Liver (tissue), 9 donors: Measurements from ENCODE around the gene KRTAP9-9. TPM values are rescaled to one million over a fixed set of nuclear protein-coding genes. Genes with fewer than 3 reads are reported as not detected.

Source experiments
- DNase-seq: peaks from one replicate; pipeline ENCODE4 v3.0.0-alpha.2; 2017; ENCODE audit warnings: low spot score
- H3K27ac ChIP-seq, 2 donors: one replicate each; pipeline ENCODE4 v1.7.0; 2013; ENCODE audit warnings: inconsistent platforms in 2 of 2, low read length in 2 of 2, control low read depth in 1 of 2, low read depth in 1 of 2, mild to moderate bottlenecking in 1 of 2
- H3K27me3 ChIP-seq, 4 donors: one replicate each; pipeline versions ENCODE4 v1.6.1 to v1.7.0; 2013; ENCODE audit warnings: low read length in 3 of 4, inconsistent platforms in 1 of 4, mild to moderate bottlenecking in 1 of 4, moderate library complexity in 1 of 4; ENCODE audit not compliant: control insufficient read depth in 4 of 4, insufficient read depth in 4 of 4
- H3K36me3 ChIP-seq, 4 donors: one replicate each; pipeline versions ENCODE4 v1.6.1 to v1.7.0; 2013; ENCODE audit warnings: low read length in 3 of 4, mild to moderate bottlenecking in 3 of 4, low read depth in 1 of 4, moderate library complexity in 1 of 4; ENCODE audit not compliant: control insufficient read depth in 4 of 4, insufficient read depth in 3 of 4
- H3K4me1 ChIP-seq, 4 donors: one replicate each; pipeline versions ENCODE4 v1.6.1 to v1.7.0; 2013; ENCODE audit warnings: low read length in 3 of 4, mild to moderate bottlenecking in 3 of 4, moderate library complexity in 1 of 4; ENCODE audit not compliant: control insufficient read depth in 4 of 4, insufficient read depth in 4 of 4
- H3K4me3 ChIP-seq, 3 donors: one replicate each; pipeline versions ENCODE4 v1.6.1 to v1.7.0; 2013; ENCODE audit warnings: low read length in 3 of 3, control low read depth in 1 of 3, low read depth in 1 of 3, mild to moderate bottlenecking in 1 of 3
- H3K9ac ChIP-seq, 2 donors: one replicate each; pipeline ENCODE4 v1.7.0; 2013; ENCODE audit warnings: low read length in 2 of 2, mild to moderate bottlenecking in 2 of 2, moderate library complexity in 2 of 2, control low read depth in 1 of 2, low read depth in 1 of 2
- H3K9me3 ChIP-seq, 4 donors: one replicate each; pipeline versions ENCODE4 v1.6.1 to v1.7.0; 2013; ENCODE audit warnings: low read length in 3 of 4; ENCODE audit not compliant: control insufficient read depth in 4 of 4
- EGR1 ChIP-seq, 2 donors: IDR thresholded peaks; 2 replicates each; pipeline ENCODE4 v1.6.1; 2016 to 2018; ENCODE audit warnings: antibody characterized with exemption in 2 of 2, low read depth in 2 of 2
- FOXA1 ChIP-seq: IDR thresholded peaks from 2 replicates; pipeline ENCODE4 v1.6.1; 2016; ENCODE audit warnings: antibody characterized with exemption
- FOXA2 ChIP-seq: IDR thresholded peaks from 2 replicates; pipeline ENCODE4 v1.6.1; 2016; ENCODE audit warnings: antibody characterized with exemption
- GABPA ChIP-seq, 2 donors: IDR thresholded peaks in 1 of 2; conservative IDR thresholded peaks in 1 of 2; 2 replicates each; pipeline ENCODE4 v1.6.1; 2016; ENCODE audit warnings: antibody characterized with exemption in 2 of 2, mild to moderate bottlenecking in 1 of 2, moderate library complexity in 1 of 2
- HNF4A ChIP-seq, 2 donors: conservative IDR thresholded peaks; 2 replicates each; pipeline ENCODE4 v1.6.1; 2016; ENCODE audit warnings: antibody characterized with exemption in 2 of 2, mild to moderate bottlenecking in 2 of 2
- HNF4G ChIP-seq: IDR thresholded peaks from 2 replicates; pipeline ENCODE4 v1.6.1; 2016; ENCODE audit warnings: antibody characterized with exemption
- JUND ChIP-seq, 2 donors: IDR thresholded peaks; 2 replicates each; pipeline ENCODE4 v1.6.1; 2016; ENCODE audit warnings: antibody characterized with exemption in 2 of 2
- NR2F2 ChIP-seq: IDR thresholded peaks from 2 replicates; pipeline ENCODE4 v1.6.1; 2016; ENCODE audit warnings: antibody characterized with exemption
- RAD21 ChIP-seq, 2 donors: IDR thresholded peaks; 2 replicates each; pipeline ENCODE4 v1.6.1; 2016; ENCODE audit warnings: antibody characterized with exemption in 2 of 2, mild to moderate bottlenecking in 2 of 2
- RXRA ChIP-seq, 2 donors: IDR thresholded peaks; 2 replicates each; pipeline ENCODE4 v1.6.1; 2017 to 2018; ENCODE audit warnings: antibody characterized with exemption in 2 of 2, mild to moderate bottlenecking in 1 of 2
- SP1 ChIP-seq: IDR thresholded peaks from 2 replicates; pipeline ENCODE4 v1.6.1; 2018; ENCODE audit warnings: antibody characterized with exemption, mild to moderate bottlenecking
- TAF1 ChIP-seq: conservative IDR thresholded peaks from 2 replicates; pipeline ENCODE4 v1.6.1; 2016; ENCODE audit warnings: antibody characterized with exemption, mild to moderate bottlenecking
- YY1 ChIP-seq: IDR thresholded peaks from 2 replicates; pipeline ENCODE4 v1.6.1; 2016; ENCODE audit warnings: antibody characterized with exemption, mild to moderate bottlenecking
- WGBS: extraction: QIAGEN DNeasy Blood & Tissue Kit; methylation state at CpG from one replicate; pipeline ENCODE4 v1.1.7; 2013; 5-methylcytosine and 5-hydroxymethylcytosine counted together
- polyA plus RNA-seq, 2 donors: library from polyadenylated mRNA; stranded (reverse) in 1 of 2; unstranded in 1 of 2; fragments of 200-250 nt in 1 of 2; fragments of >200 nt in 1 of 2; fragmentation: Nextera tagmentation in 1 of 2; extraction: Ambion mirVana in 1 of 2; gene quantifications; one replicate each; pipeline versions ENCODE4 v1.2.1 to v1.2.3, GENCODE V29; 2013 to 2015
- total RNA-seq, 2 donors: library from RNA; depleted of rRNA; stranded (reverse); fragments of >200 nt; gene quantifications; one replicate each; pipeline ENCODE4 v1.2.3, GENCODE V29; 2014
- TF ChIP-seq, protein P1 (sequence below): IDR thresholded peaks from 2 replicates; pipeline ENCODE4 v1.6.1; 2016; ENCODE audit warnings: antibody characterized with exemption
- TF ChIP-seq, protein P2 (sequence below): IDR thresholded peaks from 2 replicates; pipeline ENCODE4 v1.6.1; 2016; ENCODE audit warnings: antibody characterized with exemption, mild to moderate bottlenecking
- TF ChIP-seq, protein P3 (sequence below): IDR thresholded peaks from 2 replicates; pipeline ENCODE4 v1.6.1; 2016; ENCODE audit warnings: antibody characterized with exemption
- TF ChIP-seq, protein P4 (sequence below): IDR thresholded peaks from 2 replicates; pipeline ENCODE4 v1.6.1; 2016; ENCODE audit warnings: antibody characterized with exemption
- donor health status: healthy.
- donor health status: healthy.
- donor health status: healthy.
- donor health status: healthy.
- donor health status: healthy.

KRTAP9-9 gene
- total and polyA plus RNA-seq, 4 donors: not detected

DNA sequence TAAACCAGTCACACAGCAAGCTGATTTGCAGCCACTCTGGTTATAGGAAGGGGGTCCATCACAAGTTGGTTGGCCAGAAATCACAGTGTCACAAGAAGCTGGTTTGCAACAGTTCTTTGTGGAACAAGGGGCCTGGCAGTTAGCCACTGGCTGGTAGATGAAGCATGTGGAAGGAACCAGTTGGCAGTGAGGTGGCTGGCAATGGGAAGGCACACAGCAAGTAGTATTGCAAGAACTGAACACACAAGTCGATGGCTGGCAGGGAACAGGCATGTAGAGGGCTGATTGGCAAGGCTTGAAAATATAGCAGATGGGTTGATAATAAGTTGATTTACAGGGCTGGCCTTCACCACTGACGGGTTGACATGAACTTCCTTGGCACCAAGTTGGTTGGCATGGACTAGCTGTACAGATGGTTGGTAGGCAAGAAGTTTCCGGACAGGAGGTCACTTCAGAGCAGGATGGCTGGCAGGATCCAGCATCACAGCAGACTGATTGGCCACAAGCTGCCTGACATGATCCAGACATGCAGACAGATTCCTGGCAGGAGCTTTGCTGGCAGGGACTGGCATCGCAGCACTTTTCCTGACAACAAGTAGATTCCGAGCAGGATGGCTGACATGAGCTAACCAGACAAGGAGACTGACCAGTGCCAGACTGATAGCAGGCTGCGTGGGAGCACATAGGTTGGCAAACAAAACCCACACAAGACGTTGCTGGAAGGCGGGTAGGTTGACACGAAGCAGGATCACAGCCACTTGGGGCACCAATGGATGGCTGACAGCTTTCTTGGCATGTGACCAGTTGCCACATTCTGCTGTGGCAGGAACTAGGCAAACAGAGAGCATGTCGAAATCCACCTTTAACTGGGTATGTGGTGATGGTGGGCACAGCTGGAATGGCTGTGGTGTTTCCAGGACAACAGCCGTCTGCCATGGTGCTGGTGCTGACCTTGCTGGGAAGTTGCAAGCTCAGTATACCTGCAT, 47.0 kb downstream of the KRTAP9-9 start, which contains the start of gene KRTAP29-1:
TSS of gene KRTAP29-1 (minus strand) at position 936 of the 986 bp plus-strand sequence. CDS start at position 936, 0 bp downstream.
- Histone ChIP-seq H3K9ac (no peak within 1 kb of the TSS), H3K27me3 (peaks cover 0 to 6% (median 0%) of the 10 kb centered on the region in 4 donors), H3K4me3 (no peak within 1 kb of the TSS), H3K36me3 (no peaks in the 10 kb centered on the region), H3K4me1 (no peaks in the 10 kb centered on the region), H3K9me3 (no peaks in the 10 kb centered on the region), H3K27ac (no peak within 1 kb of the TSS)
- no peak for DNase-seq
- no peak for TF ChIP-seq RXRA (IDR thresholded peaks at IDR 0.05)
- TF ChIP-seq, protein P1, sequence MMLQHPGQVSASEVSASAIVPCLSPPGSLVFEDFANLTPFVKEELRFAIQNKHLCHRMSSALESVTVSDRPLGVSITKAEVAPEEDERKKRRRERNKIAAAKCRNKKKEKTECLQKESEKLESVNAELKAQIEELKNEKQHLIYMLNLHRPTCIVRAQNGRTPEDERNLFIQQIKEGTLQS: no peak
- TF ChIP-seq, protein P2, sequence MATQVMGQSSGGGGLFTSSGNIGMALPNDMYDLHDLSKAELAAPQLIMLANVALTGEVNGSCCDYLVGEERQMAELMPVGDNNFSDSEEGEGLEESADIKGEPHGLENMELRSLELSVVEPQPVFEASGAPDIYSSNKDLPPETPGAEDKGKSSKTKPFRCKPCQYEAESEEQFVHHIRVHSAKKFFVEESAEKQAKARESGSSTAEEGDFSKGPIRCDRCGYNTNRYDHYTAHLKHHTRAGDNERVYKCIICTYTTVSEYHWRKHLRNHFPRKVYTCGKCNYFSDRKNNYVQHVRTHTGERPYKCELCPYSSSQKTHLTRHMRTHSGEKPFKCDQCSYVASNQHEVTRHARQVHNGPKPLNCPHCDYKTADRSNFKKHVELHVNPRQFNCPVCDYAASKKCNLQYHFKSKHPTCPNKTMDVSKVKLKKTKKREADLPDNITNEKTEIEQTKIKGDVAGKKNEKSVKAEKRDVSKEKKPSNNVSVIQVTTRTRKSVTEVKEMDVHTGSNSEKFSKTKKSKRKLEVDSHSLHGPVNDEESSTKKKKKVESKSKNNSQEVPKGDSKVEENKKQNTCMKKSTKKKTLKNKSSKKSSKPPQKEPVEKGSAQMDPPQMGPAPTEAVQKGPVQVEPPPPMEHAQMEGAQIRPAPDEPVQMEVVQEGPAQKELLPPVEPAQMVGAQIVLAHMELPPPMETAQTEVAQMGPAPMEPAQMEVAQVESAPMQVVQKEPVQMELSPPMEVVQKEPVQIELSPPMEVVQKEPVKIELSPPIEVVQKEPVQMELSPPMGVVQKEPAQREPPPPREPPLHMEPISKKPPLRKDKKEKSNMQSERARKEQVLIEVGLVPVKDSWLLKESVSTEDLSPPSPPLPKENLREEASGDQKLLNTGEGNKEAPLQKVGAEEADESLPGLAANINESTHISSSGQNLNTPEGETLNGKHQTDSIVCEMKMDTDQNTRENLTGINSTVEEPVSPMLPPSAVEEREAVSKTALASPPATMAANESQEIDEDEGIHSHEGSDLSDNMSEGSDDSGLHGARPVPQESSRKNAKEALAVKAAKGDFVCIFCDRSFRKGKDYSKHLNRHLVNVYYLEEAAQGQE: no peak
- TF ChIP-seq HNF4G: no peak
- TF ChIP-seq NR2F2: no peak
- WGBS: 65% methylated on average over 11 of the region's 11 CpGs

DNA sequence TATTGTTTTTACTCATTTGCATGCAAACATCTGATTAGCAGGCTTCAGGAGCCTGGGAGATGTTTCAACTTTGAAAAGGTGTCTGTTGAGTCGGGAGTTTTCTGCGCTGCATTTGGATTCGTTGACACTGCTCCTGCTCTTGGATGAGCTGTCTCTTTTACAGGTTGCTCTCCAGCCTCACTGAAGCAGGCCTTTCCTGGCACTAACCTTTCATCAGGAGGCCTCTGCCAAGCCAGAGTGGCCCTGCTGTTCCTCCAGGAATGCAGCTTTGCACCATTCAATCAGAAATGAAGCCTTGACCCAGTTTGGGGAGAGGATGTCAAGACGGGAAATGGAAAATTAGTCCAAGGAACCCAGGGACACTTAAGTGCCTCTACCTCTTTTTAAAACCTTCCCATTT, 47.8 kb downstream of the KRTAP9-9 start:
- Histone ChIP-seq H3K4me1 (no peaks in the 10 kb centered on the region), H3K27ac (no peak overlapping the region), H3K36me3 (no peaks in the 10 kb centered on the region), H3K9me3 (no peaks in the 10 kb centered on the region), H3K9ac (no peak overlapping the region), H3K4me3 (no peak overlapping the region), H3K27me3 (peaks cover 0 to 11% (median 0%) of the 10 kb centered on the region in 4 donors)
- 83% methylated on average over 4 of the region's 4 CpGs for WGBS
- TF ChIP-seq NR2F2: no peak
- no peak for TF ChIP-seq HNF4A (conservative IDR thresholded peaks at IDR 0.05)
- TF ChIP-seq GABPA (IDR thresholded peaks at IDR 0.05 in 1 of 2, conservative IDR thresholded peaks at IDR 0.05 in 1 of 2): no peak
- no peak for TF ChIP-seq SP1
- TF ChIP-seq HNF4G: no peak
- no peak for TF ChIP-seq FOXA1
- no peak for TF ChIP-seq TAF1
- TF ChIP-seq, protein P3, sequence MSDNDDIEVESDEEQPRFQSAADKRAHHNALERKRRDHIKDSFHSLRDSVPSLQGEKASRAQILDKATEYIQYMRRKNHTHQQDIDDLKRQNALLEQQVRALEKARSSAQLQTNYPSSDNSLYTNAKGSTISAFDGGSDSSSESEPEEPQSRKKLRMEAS: no peak
- TF ChIP-seq RXRA (IDR thresholded peaks at IDR 0.05): no peak
- DNase-seq: no peak

DNA sequence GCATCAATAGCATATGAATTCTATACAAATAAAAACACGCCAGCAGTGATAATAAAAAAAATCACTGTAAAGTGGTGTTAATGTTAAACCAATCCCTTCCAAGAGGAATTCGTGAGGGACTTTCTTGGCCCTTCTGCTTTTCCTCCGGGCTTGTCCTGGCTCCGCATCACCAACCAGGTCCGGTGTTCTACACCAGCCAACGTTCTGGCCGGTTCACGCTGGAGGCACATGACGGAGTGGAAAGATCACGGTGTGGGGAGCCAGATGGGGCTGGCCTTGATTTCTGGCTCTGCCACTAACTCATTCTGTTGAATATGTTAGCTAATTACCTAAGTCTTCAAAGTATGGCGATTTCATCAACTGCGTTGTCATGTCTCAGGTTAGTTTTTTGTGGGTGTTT, 48.9 kb downstream of the KRTAP9-9 start:
- Histone ChIP-seq H3K9me3 (no peaks in the 10 kb centered on the region), H3K4me1 (no peaks in the 10 kb centered on the region), H3K9ac (no peak overlapping the region), H3K27ac (no peak overlapping the region), H3K4me3 (no peak overlapping the region), H3K36me3 (no peaks in the 10 kb centered on the region), H3K27me3 (peaks cover 0 to 11% (median 0%) of the 10 kb centered on the region in 4 donors)
- WGBS: 84% methylated on average over 12 of the region's 12 CpGs
- no peak for DNase-seq
- no peak for TF ChIP-seq FOXA2
- TF ChIP-seq, protein P4, sequence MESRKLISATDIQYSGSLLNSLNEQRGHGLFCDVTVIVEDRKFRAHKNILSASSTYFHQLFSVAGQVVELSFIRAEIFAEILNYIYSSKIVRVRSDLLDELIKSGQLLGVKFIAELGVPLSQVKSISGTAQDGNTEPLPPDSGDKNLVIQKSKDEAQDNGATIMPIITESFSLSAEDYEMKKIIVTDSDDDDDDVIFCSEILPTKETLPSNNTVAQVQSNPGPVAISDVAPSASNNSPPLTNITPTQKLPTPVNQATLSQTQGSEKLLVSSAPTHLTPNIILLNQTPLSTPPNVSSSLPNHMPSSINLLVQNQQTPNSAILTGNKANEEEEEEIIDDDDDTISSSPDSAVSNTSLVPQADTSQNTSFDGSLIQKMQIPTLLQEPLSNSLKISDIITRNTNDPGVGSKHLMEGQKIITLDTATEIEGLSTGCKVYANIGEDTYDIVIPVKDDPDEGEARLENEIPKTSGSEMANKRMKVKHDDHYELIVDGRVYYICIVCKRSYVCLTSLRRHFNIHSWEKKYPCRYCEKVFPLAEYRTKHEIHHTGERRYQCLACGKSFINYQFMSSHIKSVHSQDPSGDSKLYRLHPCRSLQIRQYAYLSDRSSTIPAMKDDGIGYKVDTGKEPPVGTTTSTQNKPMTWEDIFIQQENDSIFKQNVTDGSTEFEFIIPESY: no peak
- no peak for TF ChIP-seq SP1
- no peak for TF ChIP-seq EGR1 (IDR thresholded peaks at IDR 0.05; ENCODE audit: low read depth in 2 of 2)
- no peak for TF ChIP-seq RXRA (IDR thresholded peaks at IDR 0.05)
- TF ChIP-seq JUND (IDR thresholded peaks at IDR 0.05): no peak
- TF ChIP-seq HNF4G: no peak
- TF ChIP-seq, protein P1: no peak
- no peak for TF ChIP-seq TAF1
- TF ChIP-seq NR2F2: no peak
- no peak for TF ChIP-seq YY1
- TF ChIP-seq, protein P3: no peak
- TF ChIP-seq RAD21 (IDR thresholded peaks at IDR 0.05): no peak
